ENCODE measurements around the gene ZNG1F.
"Not testable (repeated sequence)": the region's sequence is repeated elsewhere in the genome, so short reads cannot be mapped to it uniquely, and the experiment has no call there.

The ZNG1F gene

DNA sequence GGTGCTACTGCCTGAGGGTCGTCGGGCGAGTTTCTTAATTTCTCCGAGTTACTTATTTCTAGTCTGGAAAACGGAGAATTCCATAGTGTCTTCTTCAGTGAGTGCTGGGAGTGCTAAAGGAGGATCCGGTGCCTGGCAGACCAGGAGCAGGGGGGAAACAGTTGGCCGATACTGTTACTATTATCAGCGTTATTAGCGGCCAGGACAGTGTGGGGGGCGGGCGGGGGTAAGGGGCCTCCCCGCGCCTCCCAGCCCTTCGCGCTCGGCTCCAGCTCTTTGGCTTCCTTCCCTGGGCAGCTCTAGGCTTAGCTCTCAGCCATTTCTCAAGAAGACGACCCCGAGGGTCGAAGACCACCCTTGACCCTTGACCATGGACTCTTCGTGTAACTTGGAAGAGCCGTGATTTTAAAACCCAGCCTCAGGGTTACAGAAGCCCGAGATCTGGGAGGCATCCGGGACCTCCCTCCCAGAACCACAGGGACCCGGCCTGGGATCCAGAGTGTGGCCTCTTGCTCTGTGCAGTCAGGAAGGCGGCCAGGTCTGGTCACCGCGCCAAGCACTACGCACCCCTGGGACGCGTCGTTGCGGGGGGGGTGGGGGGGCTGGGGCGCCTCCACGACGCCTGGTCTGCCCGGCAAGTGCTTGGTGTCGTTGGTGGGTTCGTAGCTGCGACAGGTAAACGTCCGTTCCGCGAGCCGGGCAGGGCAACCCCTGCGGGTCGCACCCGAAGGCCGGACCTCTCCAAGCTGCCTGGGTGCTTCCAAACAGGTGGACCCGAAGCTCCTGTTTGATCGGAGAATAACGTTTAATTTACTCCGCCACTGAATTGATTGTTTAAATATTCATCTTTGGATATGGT is 64.6 kb downstream of the ZNG1F start:
- not testable (repeated sequence) for H3K4me3 ChIP-seq (ENCODE audit: low read depth, low read length); DNase-seq (ENCODE audit: low read depth)

DNA sequence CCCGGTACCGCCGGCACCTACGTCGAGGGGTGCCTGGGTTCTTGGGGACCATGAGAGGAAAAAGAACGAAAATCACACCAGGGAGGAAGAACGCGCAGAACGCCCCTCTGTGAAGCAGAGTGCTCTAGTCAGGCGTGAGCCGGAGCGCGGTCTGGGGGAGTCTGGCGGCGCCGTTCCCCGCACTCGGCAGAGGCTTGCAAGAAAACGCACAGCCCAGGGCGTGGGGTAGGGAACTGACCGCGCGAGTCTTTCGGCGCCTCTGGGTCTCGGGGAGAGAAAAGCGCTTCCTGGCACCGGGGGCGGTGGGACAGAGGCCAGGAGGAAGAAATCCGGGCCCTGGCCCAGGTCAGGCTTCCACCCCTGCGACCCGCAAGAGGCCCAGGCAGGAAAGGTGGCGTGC is 65.3 kb downstream of the ZNG1F start:
- DNase-seq (ENCODE audit: low read depth): not testable (repeated sequence)

DNA sequence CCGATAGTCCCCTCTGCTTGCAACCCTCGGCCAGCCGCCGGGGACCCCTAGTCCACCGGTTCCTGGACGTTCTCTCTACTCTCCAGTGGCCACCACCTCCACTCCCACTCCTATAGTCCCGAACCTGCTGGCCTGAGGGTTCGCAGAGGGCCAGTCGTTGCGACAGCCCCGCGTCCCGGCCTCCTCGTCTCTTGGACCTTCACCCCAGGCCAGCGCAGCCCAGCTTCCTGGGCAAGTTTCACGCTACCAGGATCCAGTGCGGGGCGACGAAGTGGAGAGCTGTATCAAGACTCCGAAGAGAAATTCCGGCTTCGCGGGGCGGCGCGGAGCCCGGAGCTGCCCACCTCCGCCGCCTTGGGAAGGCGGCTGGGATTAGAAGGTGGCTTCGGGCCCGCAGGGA is 65.7 kb downstream of the ZNG1F start:
- DNase-seq (ENCODE audit: low read depth); H3K4me3 ChIP-seq (ENCODE audit: low read depth, low read length): not testable (repeated sequence)

More for the DNA sequence above, 65.3 kb downstream of the ZNG1F start:
- H3K4me3 ChIP-seq (ENCODE audit: low read depth, low read length): not testable (repeated sequence)

DNA sequence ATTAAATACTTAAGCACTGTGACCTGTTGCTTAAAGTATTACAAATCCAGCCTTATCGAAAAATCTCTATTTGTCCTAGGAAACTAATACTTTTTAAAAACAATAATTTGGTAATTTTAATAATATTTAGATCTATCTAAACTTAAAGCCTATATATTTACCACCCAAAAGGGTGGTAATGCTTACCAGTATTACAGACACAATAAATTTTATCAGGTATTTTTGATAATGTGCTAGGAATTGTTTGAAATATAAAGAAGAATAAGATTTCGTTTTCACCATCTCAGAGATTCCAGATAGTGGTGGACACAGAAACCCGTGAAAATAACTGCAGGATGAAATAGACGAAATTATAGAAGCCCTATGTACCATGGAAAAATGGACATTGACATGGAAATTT is 68.4 kb downstream of the ZNG1F start:
- not testable (repeated sequence) for DNase-seq (ENCODE audit: low read depth); H3K4me3 ChIP-seq (ENCODE audit: low read depth, low read length)

DNA sequence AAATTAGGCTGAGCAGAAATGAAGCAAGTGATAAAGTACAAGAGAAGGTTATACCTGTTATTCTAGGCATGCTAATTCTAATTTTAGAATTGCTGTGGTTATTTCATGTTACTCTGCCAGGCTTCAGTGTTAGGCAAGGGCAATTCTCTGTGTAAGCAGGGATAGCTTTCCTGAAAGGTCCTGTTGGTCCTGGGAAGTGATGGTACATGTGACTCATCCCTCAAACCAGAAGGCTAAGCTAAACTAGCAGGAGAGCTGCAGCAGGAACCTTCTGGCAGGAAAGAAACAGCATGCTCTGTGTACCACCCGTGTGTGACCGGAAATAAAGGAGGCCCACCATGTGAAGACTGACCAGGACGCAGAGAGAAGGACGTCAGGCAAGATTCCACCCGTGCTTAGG is 69.4 kb downstream of the ZNG1F start:
- not testable (repeated sequence) for DNase-seq (ENCODE audit: low read depth); H3K4me3 ChIP-seq (ENCODE audit: low read depth, low read length)

DNA sequence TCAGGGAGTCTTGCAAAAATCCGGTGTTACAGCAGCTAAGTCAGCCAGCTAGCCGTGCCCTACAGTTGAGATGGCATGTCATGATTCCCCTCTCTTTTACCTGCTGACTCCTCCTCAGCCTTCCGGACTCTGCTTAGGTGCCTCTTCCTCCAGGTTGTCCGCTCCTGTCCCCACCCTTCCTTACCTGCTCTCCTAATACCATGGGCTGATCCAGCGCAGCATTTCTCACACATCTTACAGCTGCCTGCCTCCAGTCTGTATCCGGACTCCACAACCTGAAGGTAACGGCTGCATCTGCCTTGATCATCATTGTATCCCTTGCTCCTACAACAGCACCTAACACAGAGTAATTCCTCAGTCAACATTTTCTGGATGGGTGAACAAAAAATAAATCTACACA is 69.8 kb downstream of the ZNG1F start:
- not testable (repeated sequence) for DNase-seq (ENCODE audit: low read depth); H3K4me3 ChIP-seq (ENCODE audit: low read depth, low read length)

DNA sequence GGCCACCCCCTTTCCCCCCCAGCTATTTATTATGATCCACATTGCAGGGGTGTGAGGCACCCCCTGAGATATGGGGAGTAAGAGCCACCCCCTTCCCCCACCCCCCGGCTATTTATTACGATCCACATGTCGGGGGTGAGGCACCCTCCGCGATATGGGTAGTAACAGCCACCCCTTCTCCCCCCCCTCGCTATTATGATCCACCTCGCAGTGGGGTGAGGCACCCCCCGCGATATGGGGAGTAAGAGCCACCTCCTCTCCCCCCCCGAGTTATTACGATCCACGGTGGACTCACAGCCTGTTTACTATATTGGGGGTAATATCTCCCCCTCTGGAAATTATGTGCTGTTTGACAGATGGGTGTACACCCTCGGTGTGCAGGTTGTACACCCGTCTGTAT is 75.8 kb downstream of the ZNG1F start:
- H3K4me3 ChIP-seq (ENCODE audit: low read depth, low read length); DNase-seq (ENCODE audit: low read depth): not testable (repeated sequence)

DNA sequence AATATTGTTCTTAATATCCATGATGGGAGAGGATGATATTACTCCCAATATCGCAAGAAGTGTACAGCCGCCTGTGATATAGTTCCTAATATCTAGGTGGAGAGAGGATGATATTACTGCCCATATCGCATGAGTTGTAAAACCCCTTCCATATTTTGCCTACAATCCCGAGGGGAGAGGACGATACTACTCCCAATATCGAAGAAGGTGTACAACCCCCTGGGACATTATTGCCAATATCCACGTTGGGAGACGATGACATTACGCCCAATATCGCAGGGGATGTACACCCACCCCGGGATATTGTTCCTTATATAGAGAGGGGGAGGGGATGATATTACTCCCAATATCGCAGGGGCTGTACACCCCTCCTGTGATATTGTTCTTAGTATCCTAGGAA is 77.7 kb downstream of the ZNG1F start:
- H3K4me3 ChIP-seq (ENCODE audit: low read depth, low read length); DNase-seq (ENCODE audit: low read depth): not testable (repeated sequence)

DNA sequence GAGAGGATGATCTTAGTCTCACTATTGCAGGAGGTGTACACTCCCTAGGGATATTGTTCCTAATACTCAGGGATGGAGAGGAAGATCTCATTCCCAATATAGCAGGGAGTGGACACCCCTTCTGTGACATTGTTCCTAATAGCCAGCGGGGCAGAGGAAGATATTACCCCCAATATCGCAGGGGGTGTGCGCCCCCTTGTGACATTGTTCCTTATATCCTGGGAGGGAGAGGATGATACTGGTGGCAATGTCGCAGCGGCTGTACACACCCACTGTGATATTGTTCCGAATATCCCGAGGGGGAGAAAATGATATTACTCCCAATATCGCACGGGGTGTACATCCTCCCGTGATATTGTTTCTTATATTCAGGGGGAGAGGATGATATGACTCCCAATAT is 78.2 kb downstream of the ZNG1F start:
- H3K4me3 ChIP-seq (ENCODE audit: low read depth, low read length); DNase-seq (ENCODE audit: low read depth): not testable (repeated sequence)

DNA sequence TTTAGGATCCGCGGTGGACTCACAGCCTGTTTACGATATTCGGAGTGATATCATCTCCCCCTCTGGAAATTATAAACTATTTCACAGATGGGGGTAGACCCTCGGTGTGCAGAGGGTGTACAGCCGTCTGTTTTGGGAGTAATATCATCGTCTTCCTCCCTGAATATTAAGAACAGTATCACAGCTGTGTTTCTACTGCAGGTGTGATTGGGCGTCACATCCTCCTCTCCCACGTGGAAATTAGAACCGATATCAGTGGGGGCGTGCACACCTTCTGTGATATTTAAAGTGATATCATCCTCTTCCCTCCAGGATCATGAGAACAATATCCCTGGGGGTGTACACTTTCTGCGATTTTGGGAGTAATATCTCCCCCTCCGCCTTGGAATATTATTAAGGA is 79.9 kb downstream of the ZNG1F start:
- not testable (repeated sequence) for DNase-seq (ENCODE audit: low read depth); H3K4me3 ChIP-seq (ENCODE audit: low read depth, low read length)

DNA sequence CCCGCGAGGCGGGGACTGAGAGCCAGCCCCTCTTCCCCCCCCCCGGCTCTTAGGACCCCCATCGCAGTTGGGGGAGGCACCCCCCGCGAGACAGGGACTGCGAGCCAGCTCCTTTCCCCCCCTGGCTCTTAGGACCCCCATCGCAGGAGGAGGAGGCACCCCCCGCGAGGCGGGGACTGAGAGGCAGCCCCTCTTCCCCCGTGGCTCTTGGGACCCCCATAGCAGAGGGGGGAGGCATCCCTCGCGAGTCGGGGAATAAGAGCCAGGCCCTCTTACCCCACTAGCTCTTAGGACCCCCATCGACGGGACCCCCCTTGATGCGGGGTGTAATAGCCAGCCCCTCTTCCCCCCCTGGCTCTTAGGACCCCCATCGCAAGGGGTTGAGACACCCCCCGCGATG is 80.3 kb downstream of the ZNG1F start:
- not testable (repeated sequence) for DNase-seq (ENCODE audit: low read depth); H3K4me3 ChIP-seq (ENCODE audit: low read depth, low read length)

DNA sequence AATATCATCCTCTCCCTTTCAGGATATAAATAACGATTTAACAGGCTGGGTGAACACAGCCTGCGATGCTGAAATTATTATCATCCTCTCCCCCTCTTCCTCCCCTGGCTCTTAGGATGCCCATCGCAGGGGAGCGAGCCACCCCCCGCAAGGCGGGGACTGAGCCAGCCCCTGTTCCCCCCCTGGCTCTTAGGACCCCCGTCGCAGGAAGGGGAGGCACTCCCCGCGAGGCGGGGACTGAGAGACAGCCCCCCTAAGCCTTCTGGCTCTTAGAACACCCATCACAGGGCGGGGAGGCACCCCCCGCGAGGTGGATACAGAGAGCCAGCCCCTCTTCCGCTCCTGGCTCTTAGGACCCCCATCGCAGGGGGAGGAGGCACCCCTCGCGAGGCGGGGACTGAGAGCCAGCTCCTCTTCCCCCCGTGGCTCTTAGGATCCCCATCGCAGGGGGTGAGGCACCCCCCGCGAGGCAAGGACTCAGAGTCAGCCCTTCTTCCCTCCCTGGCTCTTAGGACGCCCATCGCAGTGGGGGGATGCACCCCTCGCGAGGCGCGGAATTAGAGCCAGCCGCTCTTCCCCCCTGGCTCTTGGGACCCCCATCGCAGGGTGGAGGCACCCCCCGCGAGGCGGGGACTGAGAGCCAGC is 82.5 kb downstream of the ZNG1F start:
- DNase-seq (ENCODE audit: low read depth); H3K4me3 ChIP-seq (ENCODE audit: low read depth, low read length): not testable (repeated sequence)

DNA sequence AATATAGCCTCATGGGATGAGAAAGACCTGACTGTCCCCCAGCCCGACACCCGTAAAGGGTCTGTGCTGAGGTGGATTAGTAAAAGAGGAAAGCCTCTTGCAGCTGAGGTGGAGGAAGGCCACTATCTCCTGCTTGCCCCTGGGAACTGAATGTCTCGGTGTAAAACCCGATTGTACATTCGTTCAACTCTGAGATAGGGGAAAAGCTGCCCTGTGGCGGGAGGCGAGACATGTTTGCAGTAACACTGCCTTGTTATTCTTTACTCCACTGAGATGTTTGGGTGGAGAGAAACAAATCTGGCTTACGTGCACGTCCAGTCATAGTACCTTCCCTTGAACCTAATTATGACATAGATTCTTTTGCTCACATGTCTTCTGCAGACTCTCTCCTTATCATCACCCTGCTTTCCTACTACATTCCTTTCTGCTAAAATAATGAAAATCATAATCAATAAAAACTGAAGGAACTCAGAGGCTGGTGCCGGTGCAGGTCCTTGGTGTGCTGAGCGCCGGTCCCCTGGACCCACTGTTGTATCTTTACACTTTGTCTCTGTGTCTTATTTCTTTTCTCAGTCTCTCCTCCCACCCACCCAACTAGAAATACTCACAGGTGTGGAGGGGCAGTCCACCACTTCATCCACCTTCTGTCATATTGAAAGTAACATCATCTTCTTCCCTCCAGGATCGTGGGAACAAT is 83.4 kb downstream of the ZNG1F start:
- DNase-seq (ENCODE audit: low read depth); H3K4me3 ChIP-seq (ENCODE audit: low read depth, low read length): not testable (repeated sequence)

DNA sequence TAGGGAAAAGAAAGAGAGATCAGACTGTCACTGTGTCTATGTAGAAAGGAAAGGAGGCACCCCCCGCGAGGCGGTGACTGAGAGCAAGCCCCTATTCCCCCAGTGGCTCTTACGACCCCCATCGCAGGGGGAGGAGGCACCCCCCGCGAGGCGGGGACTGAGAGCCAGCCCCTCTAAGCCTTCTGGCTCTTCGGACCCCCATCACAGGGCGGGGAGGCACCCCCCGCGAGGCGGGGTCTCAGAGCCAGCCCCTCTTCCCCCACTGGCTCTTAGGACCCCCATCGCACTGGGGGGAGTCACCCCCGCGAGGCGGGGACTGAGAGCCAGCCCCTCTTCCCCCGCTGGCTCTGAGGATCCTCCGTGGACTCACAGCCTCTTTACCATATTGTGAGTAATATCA is 84.6 kb downstream of the ZNG1F start:
- DNase-seq (ENCODE audit: low read depth); H3K4me3 ChIP-seq (ENCODE audit: low read depth, low read length): not testable (repeated sequence)

DNA sequence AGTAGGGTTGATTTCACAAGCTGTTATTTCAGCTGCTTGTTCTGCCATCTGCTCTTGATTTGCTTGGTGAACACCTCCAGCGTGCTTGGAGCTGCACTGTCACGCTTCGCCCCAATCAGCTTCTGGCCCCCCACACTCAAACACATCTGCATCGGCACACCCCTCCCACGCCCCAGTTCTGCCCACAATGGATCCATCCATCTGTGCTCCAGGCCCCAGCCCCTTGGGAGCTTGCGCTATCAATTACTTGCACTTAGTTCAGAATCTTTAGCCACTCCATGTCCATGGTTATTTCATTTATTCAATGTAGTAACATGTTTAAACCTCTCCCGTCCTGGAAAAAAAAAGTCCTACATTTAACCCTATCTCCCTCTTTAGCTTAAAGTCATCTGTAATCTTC is 88.6 kb downstream of the ZNG1F start:
- H3K4me3 ChIP-seq (ENCODE audit: low read depth, low read length); DNase-seq (ENCODE audit: low read depth): not testable (repeated sequence)

DNA sequence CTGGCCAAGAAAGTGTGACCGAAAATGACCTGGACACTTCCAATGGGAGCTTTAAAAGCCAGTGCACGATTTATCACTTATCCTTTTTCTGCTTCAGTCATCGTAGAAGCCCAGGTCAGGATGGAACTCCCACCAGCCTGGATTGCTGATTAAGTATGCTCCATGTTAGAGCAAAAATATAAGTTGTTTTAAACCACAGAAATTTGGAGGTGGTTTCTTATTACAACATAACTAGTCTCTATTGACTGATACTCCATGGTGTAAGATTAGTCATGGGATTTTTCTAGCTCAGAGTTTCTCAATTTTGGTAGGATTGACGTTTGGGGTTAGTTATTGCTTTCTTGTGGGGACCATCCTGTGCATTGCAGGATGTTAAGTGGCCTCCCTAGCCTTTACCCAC is 90.4 kb downstream of the ZNG1F start:
- not testable (repeated sequence) for DNase-seq (ENCODE audit: low read depth); H3K4me3 ChIP-seq (ENCODE audit: low read depth, low read length)

DNA sequence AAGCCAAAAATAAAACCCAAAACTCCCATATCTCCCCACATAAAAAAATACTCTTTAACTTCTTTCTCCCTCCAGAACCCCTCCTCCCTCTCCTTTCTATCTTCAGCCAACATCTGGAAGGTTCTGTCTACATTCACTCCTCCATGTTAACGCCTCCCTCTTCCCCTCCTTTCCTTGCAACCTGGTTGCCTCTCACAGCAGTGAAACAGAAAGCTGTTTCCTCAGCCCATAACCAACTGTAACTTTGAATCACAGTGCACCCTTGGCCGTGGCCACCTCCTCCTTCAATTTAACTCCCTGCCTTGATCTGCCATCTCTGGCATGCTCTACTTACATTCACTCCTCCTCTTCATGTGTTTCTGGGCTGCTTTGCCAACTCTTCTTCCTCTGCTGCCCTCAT is 94.1 kb downstream of the ZNG1F start:
- H3K4me3 ChIP-seq (ENCODE audit: low read depth, low read length); DNase-seq (ENCODE audit: low read depth): not testable (repeated sequence)

DNA sequence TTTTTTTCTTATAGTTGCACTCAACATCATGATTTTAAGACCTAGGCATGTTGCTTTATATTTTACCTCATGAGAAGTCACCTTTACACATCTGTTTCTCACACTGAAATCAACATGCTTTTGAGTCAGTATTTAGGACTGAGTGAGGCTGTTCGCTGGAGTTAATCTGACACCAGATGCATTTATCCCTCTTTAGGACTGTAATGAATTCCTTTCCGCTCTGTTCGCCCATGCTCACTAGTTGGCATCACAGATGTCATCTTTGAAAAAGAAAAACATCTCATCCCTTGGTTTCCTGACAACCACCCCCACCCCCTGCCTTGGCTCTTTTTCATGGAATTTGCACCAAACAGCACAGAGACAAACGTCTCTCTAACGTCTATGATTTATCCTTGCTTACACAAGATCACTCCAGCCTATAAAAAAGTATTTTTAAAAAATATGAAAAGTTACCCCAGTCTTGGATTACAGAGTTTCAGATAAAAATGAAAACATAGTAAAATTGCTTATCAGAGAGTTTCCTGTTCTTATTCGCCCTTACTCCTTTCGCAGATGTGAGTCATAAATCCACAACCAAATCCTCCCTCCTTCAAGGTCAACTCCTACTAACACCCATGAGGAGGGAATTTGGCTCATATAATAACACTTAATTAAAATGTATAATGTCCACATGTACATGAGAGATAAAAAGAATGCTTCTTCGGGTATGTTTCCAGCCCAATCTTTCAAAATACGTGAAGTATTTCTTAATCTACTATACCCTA is 94.9 kb downstream of the ZNG1F start:
- not testable (repeated sequence) for H3K4me3 ChIP-seq (ENCODE audit: low read depth, low read length); DNase-seq (ENCODE audit: low read depth)

DNA sequence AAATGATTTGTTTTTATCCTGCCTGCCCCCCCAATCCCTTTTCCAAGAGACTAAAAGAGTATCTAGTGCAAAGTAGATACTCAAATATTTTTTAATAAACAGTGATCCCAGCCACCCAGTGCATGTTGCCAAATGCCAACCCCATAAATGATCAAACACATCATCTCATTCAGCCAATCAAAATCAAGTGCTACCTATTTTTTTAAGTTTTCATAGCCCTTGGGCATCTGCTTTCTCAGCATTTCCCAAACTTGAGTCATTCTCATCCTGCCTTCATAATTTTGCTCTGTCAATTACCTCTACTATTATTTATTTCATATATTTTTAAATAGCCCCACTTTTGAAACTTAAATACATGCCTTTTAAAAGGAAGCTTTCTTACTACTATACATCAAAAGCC is 98.2 kb downstream of the ZNG1F start:
- not testable (repeated sequence) for DNase-seq (ENCODE audit: low read depth); H3K4me3 ChIP-seq (ENCODE audit: low read depth, low read length)
